Muscle layer of colon (tissue), 2 donors: Measurements from ENCODE around the gene CAPN5.

Experiments
- H3K27ac ChIP-seq: one replicate; pipeline ENCODE4 v1.7.0; 2013; ENCODE audit warnings: low read depth, mild to moderate bottlenecking, low read length, moderate library complexity
- H3K27me3 ChIP-seq, 2 donors: one replicate each; pipeline ENCODE4 v1.7.0; 2013; ENCODE audit warnings: low read length in 2 of 2, mild to moderate bottlenecking in 2 of 2; ENCODE audit not compliant: insufficient read depth in 2 of 2, control insufficient read depth in 1 of 2
- H3K36me3 ChIP-seq: one replicate; pipeline ENCODE4 v1.7.0; 2013; ENCODE audit warnings: mild to moderate bottlenecking, low read length; ENCODE audit not compliant: insufficient read depth
- H3K4me1 ChIP-seq: one replicate; pipeline ENCODE4 v1.7.0; 2013; ENCODE audit warnings: mild to moderate bottlenecking, low read length; ENCODE audit not compliant: insufficient read depth
- H3K4me3 ChIP-seq, 2 donors: one replicate each; pipeline ENCODE4 v1.7.0; 2013; ENCODE audit warnings: low read length in 2 of 2, low read depth in 1 of 2, mild to moderate bottlenecking in 1 of 2, moderate library complexity in 1 of 2
- H3K9ac ChIP-seq: one replicate; pipeline ENCODE4 v1.7.0; 2013; ENCODE audit warnings: low read length
- H3K9me3 ChIP-seq: one replicate; pipeline ENCODE4 v1.7.0; 2013; ENCODE audit warnings: mild to moderate bottlenecking, low read length
- donor health status: abdominal sarcoma.
- donor health status: Adenocarcinoma of cecum.

The CAPN5 gene

GRCh38 chr11:77135069-77135468 lies 68.3 kb downstream of the CAPN5 start:
- Histone ChIP-seq H3K4me3 (no peak overlapping the region), H3K9ac (no peak overlapping the region), H3K4me1 (peaks cover 11% of the 10 kb centered on the region), H3K27ac (no peak overlapping the region), H3K27me3 (peaks cover 0 to 16% of the 10 kb centered on the region in 2 donors), H3K9me3 (no peaks in the 10 kb centered on the region), H3K36me3 (no peaks in the 10 kb centered on the region)

DNA sequence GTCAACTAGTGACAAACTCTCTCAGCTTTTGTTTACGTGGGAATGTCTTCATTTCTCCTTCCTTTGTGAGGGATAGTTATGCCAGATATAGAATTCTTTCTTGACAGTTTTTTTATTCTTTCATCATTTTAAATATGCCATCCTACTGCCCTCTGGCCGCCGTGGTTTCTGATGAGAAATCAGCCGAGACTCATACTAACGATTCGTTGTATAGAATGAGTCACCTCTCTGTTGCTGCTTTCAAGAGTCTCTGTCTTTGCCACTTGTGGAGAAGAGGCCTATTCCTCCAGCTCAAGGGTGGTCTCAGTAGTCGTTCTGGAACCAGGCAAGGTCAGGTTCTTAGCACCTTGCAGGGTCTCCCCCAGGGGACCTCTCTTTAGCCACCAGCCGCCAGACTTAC lies 69.3 kb downstream of the CAPN5 start:
- Histone ChIP-seq H3K4me3 (no peak overlapping the region), H3K4me1 (peaks cover 3% of the 10 kb centered on the region), H3K9me3 (no peaks in the 10 kb centered on the region), H3K36me3 (no peaks in the 10 kb centered on the region), H3K9ac (no peak overlapping the region), H3K27ac (no peak overlapping the region), H3K27me3 (peaks cover 0 to 16% of the 10 kb centered on the region in 2 donors)

GRCh38 chr11:77136784-77137420 lies 70.1 kb downstream of the CAPN5 start:
- no peaks in the 10 kb centered on the region for H3K4me1 ChIP-seq
- no peaks in the 10 kb centered on the region for H3K9me3 ChIP-seq
- no peaks in the 10 kb centered on the region for H3K36me3 ChIP-seq
- H3K27ac ChIP-seq = no peak overlapping the region
- no peak overlapping the region for H3K9ac ChIP-seq
- peaks cover 0 to 16% of the 10 kb centered on the region in 2 donors for H3K27me3 ChIP-seq
- no peak overlapping the region for H3K4me3 ChIP-seq

DNA sequence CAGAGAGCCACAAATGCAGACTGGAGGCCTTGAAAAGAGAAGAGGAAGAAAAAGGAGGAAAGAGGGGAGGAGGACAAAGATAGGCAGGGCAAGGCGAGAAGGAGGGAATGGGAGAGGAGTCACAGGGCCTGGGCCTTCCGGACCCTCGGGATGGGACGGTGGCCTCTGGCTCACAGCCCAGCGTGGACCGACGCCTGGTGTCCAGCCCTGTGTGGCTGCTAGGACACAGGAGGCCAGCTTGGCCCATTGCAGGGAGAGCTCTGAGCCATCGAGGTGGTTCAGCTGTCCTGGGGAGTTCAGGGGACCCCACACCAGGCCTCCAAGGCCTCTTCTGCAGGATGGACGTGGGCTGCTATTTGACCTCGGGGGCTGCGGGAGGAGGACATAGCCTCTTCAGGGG lies 70.7 kb downstream of the CAPN5 start:
- H3K36me3 ChIP-seq = no peaks in the 10 kb centered on the region
- H3K4me1 ChIP-seq = no peaks in the 10 kb centered on the region
- no peaks in the 10 kb centered on the region for H3K9me3 ChIP-seq
- no peak overlapping the region for H3K27ac ChIP-seq
- H3K27me3 ChIP-seq = peaks cover 0 to 16% of the 10 kb centered on the region in 2 donors
- no peak overlapping the region for H3K9ac ChIP-seq
- no peak overlapping the region for H3K4me3 ChIP-seq

GRCh38 chr11:77138106-77138649 lies 71.4 kb downstream of the CAPN5 start:
- Histone ChIP-seq H3K9me3 (no peaks in the 10 kb centered on the region), H3K4me3 (no peak overlapping the region), H3K36me3 (no peaks in the 10 kb centered on the region), H3K4me1 (no peaks in the 10 kb centered on the region), H3K27me3 (peaks cover 0 to 16% of the 10 kb centered on the region in 2 donors), H3K9ac (no peak overlapping the region), H3K27ac (no peak overlapping the region)

GRCh38 chr11:77139201-77139600 lies 72.4 kb downstream of the CAPN5 start:
- no peak overlapping the region for H3K27ac ChIP-seq
- H3K4me1 ChIP-seq = no peaks in the 10 kb centered on the region
- H3K27me3 ChIP-seq = peaks cover 0 to 16% of the 10 kb centered on the region in 2 donors
- no peaks in the 10 kb centered on the region for H3K9me3 ChIP-seq
- no peak overlapping the region for H3K4me3 ChIP-seq
- H3K9ac ChIP-seq = no peak overlapping the region
- no peaks in the 10 kb centered on the region for H3K36me3 ChIP-seq

DNA sequence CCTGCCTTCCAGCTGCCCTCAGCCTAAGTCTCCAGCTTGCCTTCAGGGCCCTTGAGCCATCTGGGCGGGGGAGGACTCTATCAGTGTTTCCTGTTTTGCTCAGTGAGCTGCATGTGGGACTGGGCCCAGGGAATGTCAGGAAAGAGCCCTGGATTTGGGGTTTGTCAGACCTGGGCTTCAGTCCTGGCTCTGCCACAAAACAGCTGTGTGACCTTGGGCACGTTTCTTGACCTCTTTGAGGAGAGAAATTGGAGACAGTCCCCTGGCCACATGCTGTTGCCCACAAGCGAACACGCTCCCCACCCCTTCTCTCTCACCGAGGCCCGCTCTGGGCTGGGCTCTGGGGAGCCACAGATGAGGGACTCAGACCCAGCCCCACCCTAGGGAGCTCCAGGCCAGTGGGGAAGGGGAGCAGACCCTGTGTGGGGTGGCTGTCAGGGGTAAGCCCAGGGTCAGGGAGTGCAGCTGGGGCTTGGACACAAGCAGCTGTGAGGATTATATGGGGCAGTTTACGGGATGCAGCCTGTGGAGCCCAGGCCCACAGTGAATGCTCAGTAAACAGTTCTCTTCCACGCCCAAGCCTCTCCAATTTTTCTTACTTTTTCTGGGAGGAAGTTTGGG lies 73.6 kb downstream of the CAPN5 start:
- H3K27ac ChIP-seq = no peak overlapping the region
- no peak overlapping the region for H3K4me3 ChIP-seq
- no peak overlapping the region for H3K9ac ChIP-seq
- peaks cover 0 to 16% of the 10 kb centered on the region in 2 donors for H3K27me3 ChIP-seq
- H3K9me3 ChIP-seq = no peaks in the 10 kb centered on the region
- no peaks in the 10 kb centered on the region for H3K4me1 ChIP-seq
- no peaks in the 10 kb centered on the region for H3K36me3 ChIP-seq

- no peaks in the 10 kb centered on the region for H3K4me1 ChIP-seq
- no peaks in the 10 kb centered on the region for H3K9me3 ChIP-seq
- no peak overlapping the region for H3K9ac ChIP-seq
- H3K4me3 ChIP-seq = no peak overlapping the region
- no peak overlapping the region for H3K27ac ChIP-seq
- H3K27me3 ChIP-seq = peaks cover 0 to 16% of the 10 kb centered on the region in 2 donors
- no peaks in the 10 kb centered on the region for H3K36me3 ChIP-seq
Observed at GRCh38 chr11:77141034-77141433, 74.3 kb downstream of the CAPN5 start.

DNA sequence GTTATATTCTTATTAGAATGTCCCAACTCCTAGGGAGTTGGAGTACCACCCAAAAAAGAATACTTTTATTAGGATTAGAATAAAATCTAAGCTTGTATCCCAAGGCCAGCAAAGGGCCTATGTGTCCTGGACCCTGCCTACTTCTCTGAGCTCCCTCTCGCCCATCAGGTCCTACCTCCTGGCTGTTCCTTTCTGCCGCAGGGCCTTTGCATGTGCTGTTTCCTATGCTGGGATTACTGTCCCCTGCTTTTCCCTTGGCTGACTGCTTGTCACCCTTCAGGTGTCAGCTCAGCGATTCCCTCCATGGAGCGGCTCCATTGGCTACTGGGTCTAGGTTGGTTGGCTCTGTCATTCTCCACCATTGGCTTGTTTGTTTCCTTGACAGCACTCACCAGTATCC lies 74.7 kb downstream of the CAPN5 start:
- Histone ChIP-seq H3K27me3 (peaks cover 0 to 16% of the 10 kb centered on the region in 2 donors), H3K4me1 (no peaks in the 10 kb centered on the region), H3K9me3 (no peaks in the 10 kb centered on the region), H3K9ac (no peak overlapping the region), H3K27ac (no peak overlapping the region), H3K4me3 (no peak overlapping the region), H3K36me3 (no peaks in the 10 kb centered on the region)

DNA sequence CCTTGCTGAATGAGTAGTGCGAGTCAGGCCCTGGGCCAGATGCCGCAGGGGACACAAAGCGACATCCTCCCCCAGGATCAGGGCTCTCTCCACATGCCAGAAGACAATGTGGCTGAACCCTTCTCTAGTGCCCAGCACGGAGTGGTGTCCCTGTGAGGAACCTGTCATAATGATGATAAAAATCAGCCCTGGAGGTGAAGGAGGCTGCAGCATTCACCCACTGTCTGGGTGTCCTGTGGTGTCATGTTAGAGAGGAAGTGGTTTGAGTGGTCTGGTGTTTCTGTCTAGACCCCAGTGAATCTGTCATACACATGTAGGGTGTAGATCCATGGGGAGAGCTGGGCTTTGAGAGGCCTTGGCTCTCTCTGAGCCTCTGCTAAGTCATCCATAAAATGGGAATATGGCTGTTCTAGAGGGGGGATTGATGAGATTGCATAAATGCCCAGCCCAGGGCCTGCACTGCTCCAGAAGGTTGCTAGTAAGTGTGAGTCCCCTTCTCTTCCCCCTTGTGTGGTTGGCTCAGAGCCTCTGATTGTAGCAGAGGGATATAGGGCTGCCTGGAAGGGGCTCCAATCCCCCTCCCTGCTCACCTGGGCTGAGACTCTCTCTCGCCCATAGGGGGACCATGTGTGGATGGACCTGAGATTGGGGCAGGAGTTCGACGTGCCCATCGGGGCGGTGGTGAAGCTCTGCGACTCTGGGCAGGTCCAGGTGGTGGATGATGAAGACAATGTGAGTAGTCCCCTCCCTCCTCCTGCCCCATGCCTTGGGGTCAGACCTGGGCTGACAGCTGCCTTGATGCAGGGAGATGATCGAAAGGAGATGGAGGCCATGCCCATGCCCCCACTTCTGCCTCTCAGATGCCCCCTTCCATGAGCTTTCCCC lies 75.6 kb downstream of the CAPN5 start:
- H3K4me1 ChIP-seq = no peaks in the 10 kb centered on the region
- no peaks in the 10 kb centered on the region for H3K9me3 ChIP-seq
- peaks cover 0 to 15% of the 10 kb centered on the region in 2 donors for H3K27me3 ChIP-seq
- H3K27ac ChIP-seq = no peak overlapping the region
- no peak overlapping the region for H3K9ac ChIP-seq
- H3K36me3 ChIP-seq = no peaks in the 10 kb centered on the region
- no peak overlapping the region for H3K4me3 ChIP-seq

GRCh38 chr11:77143405-77144020 lies 76.7 kb downstream of the CAPN5 start:
- Histone ChIP-seq H3K36me3 (no peaks in the 10 kb centered on the region), H3K4me3 (no peak overlapping the region), H3K27me3 (peaks cover 0 to 7% of the 10 kb centered on the region in 2 donors), H3K4me1 (no peaks in the 10 kb centered on the region), H3K9ac (no peak overlapping the region), H3K9me3 (no peaks in the 10 kb centered on the region), H3K27ac (no peak overlapping the region)
